Skin of body (tissue), 3 donors: Measurements from ENCODE around the gene NSMCE4A. TPM values are rescaled to one million over a fixed set of nuclear protein-coding genes. Genes with fewer than 3 reads are reported as not detected.
"Not testable (repeated sequence)": the region's sequence is repeated elsewhere in the genome, so short reads cannot be mapped to it uniquely, and the experiment has no call there.

ENCODE experiments used
- DNase-seq: peaks from one replicate; lab custom pipeline; 2025; lab: John Stamatoyannopoulos, UW
- small RNA-seq: library from RNA; depleted of rRNA; stranded (forward); fragments of <200 nt; gene quantifications from one replicate; pipeline ENCODE3, GENCODE V24; 2014; ENCODE audit warnings: low replicate concordance
- total RNA-seq: library from RNA; depleted of rRNA; stranded (reverse); fragments of >200 nt; gene quantifications from one replicate; pipeline ENCODE4 v1.2.3, GENCODE V29; 2014

NSMCE4A gene
- total RNA-seq, 1 donor from 2014 or later = 53.3 TPM

- DNase-seq = no peak
Observed at GRCh38 chr10:121936295-121936694, 38.7 kb downstream of the NSMCE4A start.

GRCh38 chr10:121935702-121936101 lies 39.3 kb downstream of the NSMCE4A start:
- no peak for DNase-seq

GRCh38 chr10:121930268-121931085 lies 44.5 kb downstream of the NSMCE4A start:
- DNase-seq = not testable (repeated sequence)

GRCh38 chr10:121929585-121930267 lies 45.3 kb downstream of the NSMCE4A start:
- not testable (repeated sequence) for DNase-seq

DNA sequence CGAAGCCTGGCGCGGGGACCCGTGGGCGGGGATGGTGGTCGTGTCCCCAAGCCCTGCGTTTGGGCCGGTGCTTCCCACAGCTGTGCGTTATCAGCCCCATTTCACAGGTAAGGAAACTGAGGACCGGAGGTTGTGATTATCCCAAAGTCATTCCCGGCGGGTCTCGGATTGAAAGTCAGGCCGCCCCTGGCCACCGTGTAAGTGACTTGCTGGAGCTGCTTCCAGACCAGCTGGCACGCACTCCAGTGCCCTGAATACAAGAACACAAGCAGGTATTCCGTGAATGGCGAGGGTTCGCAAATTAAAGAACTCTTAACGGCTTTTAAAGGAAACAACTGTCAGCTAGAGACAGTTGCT lies 46.5 kb downstream of the NSMCE4A start:
- DNase-seq = peak; percentile 65

- DNase-seq = peak; percentile 90
Observed at GRCh38 chr10:121927841-121928527, 47.0 kb downstream of the NSMCE4A start, which contains the start of gene ATE1. ATE1 (minus strand) TSS chr10:121928031; CDS start chr10:121927949, 82 bp downstream.

GRCh38 chr10:121927318-121927840 lies 47.6 kb downstream of the NSMCE4A start:
- DNase-seq = no peak

- peak; percentile 72 for DNase-seq
Observed at GRCh38 chr10:121926671-121927317, 48.2 kb downstream of the NSMCE4A start.

GRCh38 chr10:121926157-121926556 lies 48.9 kb downstream of the NSMCE4A start:
- DNase-seq = no peak

DNA sequence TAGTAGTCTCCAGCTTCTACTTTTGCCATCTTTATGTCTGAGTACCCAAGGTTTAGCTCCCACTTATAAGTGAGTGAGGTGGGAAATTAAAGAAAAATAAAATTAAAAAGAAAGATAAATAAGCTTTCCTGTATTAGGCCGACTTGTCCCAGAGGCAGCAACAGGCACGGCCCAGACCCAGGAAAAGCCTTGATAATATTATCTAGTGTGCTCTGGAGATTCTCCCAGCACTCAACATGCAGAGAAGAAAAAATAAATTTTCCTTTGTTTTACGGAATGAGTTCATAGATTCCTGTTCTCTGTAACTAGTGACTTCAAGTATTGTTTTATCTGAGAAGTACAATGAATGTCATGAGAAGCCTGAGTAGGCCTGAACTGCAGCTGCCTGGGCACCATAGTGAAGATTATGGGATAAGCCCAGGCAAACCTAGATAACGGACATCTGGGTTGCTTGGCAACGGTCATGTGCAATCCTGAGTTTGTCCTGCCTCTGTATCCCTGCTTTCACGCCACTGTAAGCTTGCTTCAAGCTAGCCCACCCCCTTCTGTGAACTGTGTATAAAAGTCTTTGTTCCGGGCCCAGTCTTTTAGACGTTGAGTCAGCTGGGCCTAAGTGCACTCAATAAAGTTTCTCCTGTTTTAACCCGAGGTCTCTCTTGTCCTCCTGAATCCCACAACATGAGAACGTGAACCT lies 53.6 kb downstream of the NSMCE4A start:
- DNase-seq = no peak

DNA sequence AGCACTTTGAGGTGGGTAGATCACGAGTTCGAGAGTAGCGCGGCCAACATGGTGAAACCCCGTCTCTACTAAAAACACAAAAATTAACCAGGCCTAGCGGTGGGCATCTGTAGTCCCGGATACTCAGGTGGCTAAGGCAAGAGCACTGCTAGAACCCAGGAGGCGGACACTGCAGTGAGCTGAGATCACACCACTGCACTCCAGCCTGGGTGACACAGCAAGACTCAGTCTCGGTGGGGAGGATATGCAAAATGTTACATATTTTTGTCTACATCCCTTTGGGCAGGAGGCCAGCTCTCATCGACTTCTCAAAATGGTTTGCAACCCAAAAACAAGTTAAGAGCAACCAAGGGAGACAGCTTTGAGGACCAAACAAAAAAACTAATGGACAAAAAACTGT lies 55.4 kb downstream of the NSMCE4A start:
- no peak for DNase-seq

DNA sequence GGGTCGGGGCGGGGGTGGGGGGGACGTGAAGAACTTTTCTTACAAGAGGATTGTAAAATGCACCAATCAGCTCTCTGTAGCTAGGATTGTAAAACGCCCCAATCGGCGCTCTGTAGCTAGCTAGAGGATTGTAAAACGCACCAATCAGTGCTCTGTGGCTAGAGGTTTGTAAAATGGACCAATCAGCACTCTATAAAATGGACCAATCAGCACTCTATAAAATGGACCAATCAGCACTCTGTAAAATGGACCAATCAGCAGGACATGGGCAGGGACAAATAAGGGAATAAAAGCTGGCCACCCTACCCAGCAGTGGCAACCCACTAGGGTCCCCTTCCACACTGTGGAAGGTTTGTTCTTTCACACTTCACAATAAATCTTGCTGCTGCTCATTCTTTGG lies 56.2 kb downstream of the NSMCE4A start:
- not testable (repeated sequence) for DNase-seq

- DNase-seq = no peak
Observed at GRCh38 chr10:121914661-121915060, 60.4 kb downstream of the NSMCE4A start.

DNA sequence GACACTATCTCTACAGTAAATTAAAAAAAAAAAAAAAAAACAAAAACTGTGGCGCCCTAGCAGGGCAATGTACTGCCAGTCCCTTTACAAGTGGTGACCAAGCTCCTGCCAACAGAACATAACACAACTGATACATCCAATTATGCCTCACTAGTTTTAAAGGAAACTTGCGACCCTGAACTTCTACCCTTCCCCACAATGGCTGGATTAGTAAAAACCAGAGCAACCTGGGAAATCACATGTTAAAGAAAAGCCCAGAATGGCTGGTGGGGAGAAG lies 63.7 kb downstream of the NSMCE4A start:
- no peak for DNase-seq

GRCh38 chr10:121910673-121911420 lies 64.2 kb downstream of the NSMCE4A start:
- DNase-seq = no peak

Small RNAs within 50 kb of the gene (small RNA-seq; reads per million reads assigned to genes)
- not detected for gene RF02219

Other genes starting within 250 kb of the NSMCE4A start
- 32.0 TPM for gene ATE1, start 47.2 kb downstream of the NSMCE4A start, total RNA-seq
- gene TACC2, start 13.9 kb upstream of the NSMCE4A start, total RNA-seq = 40.2 TPM